Measurements from ENCODE around the gene KRTAP4-12.
"Not testable (repeated sequence)": the region's sequence is repeated elsewhere in the genome, so short reads cannot be mapped to it uniquely, and the experiment has no call there.

The KRTAP4-12 gene

GRCh38 chr17:41118721-41119120, 5.3 kb downstream of the KRTAP4-12 start:
- no peak for DNase-seq (ENCODE audit: extremely low read depth, insufficient read length)
- no peak overlapping the region for H3K4me3 ChIP-seq (replicated peaks; ENCODE audit: low read depth, low read length)
- TF ChIP-seq CTCF (IDR thresholded peaks at IDR 0.05; ENCODE audit: insufficient read depth, low read length, poor library complexity, severe bottlenecking): no peak
- H3K27me3 ChIP-seq (replicated peaks; ENCODE audit: control insufficient read depth, insufficient read depth, low read length): no peaks in the 10 kb centered on the region
- no peaks in the 10 kb centered on the region for H3K36me3 ChIP-seq (ENCODE audit: control insufficient read depth, insufficient read depth, low read length)

GRCh38 chr17:41117846-41118386, 6.1 kb downstream of the KRTAP4-12 start, which contains the start of gene KRTAP4-11:
KRTAP4-11 (minus strand) TSS chr17:41118373; CDS start chr17:41118315, 58 bp downstream.
- not testable (repeated sequence) for H3K36me3 ChIP-seq (ENCODE audit: control insufficient read depth, insufficient read depth, low read length); DNase-seq (ENCODE audit: extremely low read depth, insufficient read length); H3K27me3 ChIP-seq (replicated peaks; ENCODE audit: control insufficient read depth, insufficient read depth, low read length); H3K4me3 ChIP-seq (replicated peaks; ENCODE audit: low read depth, low read length)

- H3K4me3 ChIP-seq (replicated peaks; ENCODE audit: low read depth, low read length): no peak overlapping the region
- no peaks in the 10 kb centered on the region for H3K36me3 ChIP-seq (ENCODE audit: control insufficient read depth, insufficient read depth, low read length)
- no peak for DNase-seq (ENCODE audit: extremely low read depth, insufficient read length)
- no peak for TF ChIP-seq CTCF (IDR thresholded peaks at IDR 0.05; ENCODE audit: insufficient read depth, low read length, poor library complexity, severe bottlenecking)
- H3K27me3 ChIP-seq (replicated peaks; ENCODE audit: control insufficient read depth, insufficient read depth, low read length): no peaks in the 10 kb centered on the region
These were observed 7.7 kb downstream of the KRTAP4-12 start for GRCh38 chr17:41116297-41116696.

- H3K27me3 ChIP-seq (replicated peaks; ENCODE audit: control insufficient read depth, insufficient read depth, low read length): no peaks in the 10 kb centered on the region; the same call in 1 of the 2 replicates
- TF ChIP-seq CTCF (IDR thresholded peaks at IDR 0.05; ENCODE audit: insufficient read depth, low read length, poor library complexity, severe bottlenecking): no peak
- DNase-seq (ENCODE audit: extremely low read depth, insufficient read length): no peak
- H3K36me3 ChIP-seq (ENCODE audit: control insufficient read depth, insufficient read depth, low read length): no peaks in the 10 kb centered on the region
- H3K4me3 ChIP-seq (replicated peaks; ENCODE audit: low read depth, low read length): no peak overlapping the region
These were observed 12.7 kb downstream of the KRTAP4-12 start for GRCh38 chr17:41111151-41111885.

GRCh38 chr17:41108728-41109386, 15.1 kb downstream of the KRTAP4-12 start:
- H3K4me3 ChIP-seq (replicated peaks; ENCODE audit: low read depth, low read length); H3K36me3 ChIP-seq (ENCODE audit: control insufficient read depth, insufficient read depth, low read length); H3K27me3 ChIP-seq (replicated peaks; ENCODE audit: control insufficient read depth, insufficient read depth, low read length); DNase-seq (ENCODE audit: extremely low read depth, insufficient read length): not testable (repeated sequence)

- no peak for DNase-seq (ENCODE audit: extremely low read depth, insufficient read length)
- no peaks in the 10 kb centered on the region; the same call in 1 of the 2 replicates for H3K27me3 ChIP-seq (replicated peaks; ENCODE audit: control insufficient read depth, insufficient read depth, low read length)
- TF ChIP-seq CTCF (IDR thresholded peaks at IDR 0.05; ENCODE audit: insufficient read depth, low read length, poor library complexity, severe bottlenecking): no peak
- no peak overlapping the region for H3K4me3 ChIP-seq (replicated peaks; ENCODE audit: low read depth, low read length)
- H3K36me3 ChIP-seq (ENCODE audit: control insufficient read depth, insufficient read depth, low read length): no peaks in the 10 kb centered on the region
These were observed 16.0 kb downstream of the KRTAP4-12 start for GRCh38 chr17:41107941-41108450.

- not testable (repeated sequence) for H3K36me3 ChIP-seq (ENCODE audit: control insufficient read depth, insufficient read depth, low read length); DNase-seq (ENCODE audit: extremely low read depth, insufficient read length); H3K27me3 ChIP-seq (replicated peaks; ENCODE audit: control insufficient read depth, insufficient read depth, low read length); H3K4me3 ChIP-seq (replicated peaks; ENCODE audit: low read depth, low read length)
These were observed 18.6 kb downstream of the KRTAP4-12 start, which contains the start of gene KRTAP4-9 for GRCh38 chr17:41105347-41105746. KRTAP4-9 (plus strand) TSS chr17:41105389; CDS start chr17:41105389, 0 bp downstream.

GRCh38 chr17:41104386-41105038, 19.5 kb downstream of the KRTAP4-12 start:
- H3K4me3 ChIP-seq (replicated peaks; ENCODE audit: low read depth, low read length); DNase-seq (ENCODE audit: extremely low read depth, insufficient read length); H3K36me3 ChIP-seq (ENCODE audit: control insufficient read depth, insufficient read depth, low read length); H3K27me3 ChIP-seq (replicated peaks; ENCODE audit: control insufficient read depth, insufficient read depth, low read length): not testable (repeated sequence)
